OCI-M2 (cell line): ENCODE measurements around the gene MAPK8.

Experiments
- DNase-seq: peaks from one replicate; lab custom pipeline; 2025; ENCODE audit not compliant: unreplicated experiment; lab: John Stamatoyannopoulos, UW

MAPK8 gene

GRCh38 chr10:48472501-48473069 is 166.1 kb downstream of the MAPK8 start:
- DNase-seq = no peak

DNA sequence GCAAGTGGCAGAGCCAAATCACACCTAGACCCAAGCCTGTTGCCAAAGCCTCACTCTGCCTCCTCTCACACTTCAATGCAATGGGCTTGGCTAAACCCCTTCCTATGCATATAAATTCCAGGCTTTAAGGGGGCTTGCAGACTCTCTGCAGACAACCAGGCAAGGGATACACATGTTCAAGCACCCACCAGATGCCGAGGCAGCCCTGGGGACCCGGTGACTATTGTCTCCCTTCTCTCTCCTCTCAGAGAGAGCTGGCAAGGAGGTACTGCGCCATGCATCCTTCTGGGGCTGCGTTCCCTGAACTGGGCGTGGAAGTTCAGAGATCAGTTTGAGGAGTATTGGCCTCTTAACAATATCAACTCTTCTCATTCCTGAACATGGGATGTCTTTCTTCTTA is 167.2 kb downstream of the MAPK8 start:
- no peak for DNase-seq

- no peak for DNase-seq
These were observed 168.4 kb downstream of the MAPK8 start for GRCh38 chr10:48474765-48475365.

- no peak for DNase-seq
These were observed 169.4 kb downstream of the MAPK8 start for GRCh38 chr10:48475943-48476278.

DNA sequence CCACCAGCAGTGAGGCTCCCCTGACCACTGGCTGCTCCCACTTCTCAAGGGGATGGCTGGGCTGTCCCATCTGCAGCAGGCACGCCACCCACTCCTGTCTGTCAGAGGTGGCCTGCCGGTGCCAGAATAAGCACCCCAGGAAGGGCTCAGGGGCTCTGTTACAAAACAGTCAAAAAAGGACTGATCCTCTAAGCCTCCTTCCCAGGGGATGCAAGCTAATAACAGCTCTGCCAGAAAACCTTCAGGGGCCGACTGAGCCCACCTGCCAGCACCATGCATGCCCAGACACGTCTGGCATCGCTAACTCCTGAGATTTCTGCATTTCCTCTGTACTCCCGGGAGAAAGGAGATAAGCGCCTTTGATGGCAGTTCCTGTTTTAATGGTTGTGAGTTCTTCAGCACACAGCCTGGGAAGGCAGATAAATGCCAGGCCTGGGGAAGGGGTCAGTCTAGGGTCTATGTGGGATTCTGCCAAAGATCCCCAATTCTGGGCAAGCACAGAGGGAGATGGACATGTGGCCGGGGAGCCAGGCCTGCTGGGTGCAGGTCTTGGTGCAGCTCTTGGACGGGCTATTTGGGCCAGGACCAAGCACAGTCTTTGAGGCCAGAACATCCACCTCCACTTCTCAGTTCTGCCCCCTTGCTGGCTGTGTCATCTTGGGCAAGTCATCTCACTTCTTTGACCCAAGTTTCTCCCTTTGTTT is 170.0 kb downstream of the MAPK8 start:
- no peak for DNase-seq

DNA sequence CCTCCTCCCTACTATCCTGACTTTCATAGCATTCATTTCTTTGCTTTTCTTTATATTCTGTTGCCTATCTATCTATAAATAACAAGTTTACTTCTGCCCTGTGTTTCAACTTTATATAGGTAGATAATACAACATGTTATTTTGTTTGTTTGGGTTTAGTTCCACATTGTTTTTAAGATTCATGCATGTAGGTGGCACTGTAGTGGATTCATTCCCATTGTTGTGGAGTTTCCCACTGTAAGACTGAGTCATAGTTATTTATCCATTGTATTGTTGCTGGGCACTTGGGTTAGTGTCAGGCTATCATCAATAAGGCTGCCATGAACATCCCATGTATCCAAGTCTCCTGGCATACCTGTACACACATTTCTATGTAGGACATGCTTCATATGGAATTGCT is 170.7 kb downstream of the MAPK8 start:
- DNase-seq = no peak

DNA sequence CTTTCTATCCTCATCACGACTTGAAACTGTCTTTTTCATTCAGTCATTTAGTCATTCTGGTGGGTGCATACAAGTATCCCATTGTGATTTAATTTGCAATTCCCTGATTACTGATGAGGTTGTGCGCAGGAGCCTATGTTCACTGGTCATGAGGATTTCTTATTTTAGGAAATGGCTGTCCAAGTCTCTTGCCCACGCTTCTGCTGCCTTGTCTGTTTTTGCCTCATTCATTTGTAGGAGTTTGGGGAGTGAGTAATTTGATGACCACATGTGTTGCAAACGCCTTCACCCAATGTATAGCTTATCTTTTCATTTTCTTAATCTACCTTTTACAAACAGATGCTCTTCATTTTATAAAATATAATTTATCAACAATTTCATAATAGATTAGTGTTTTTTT is 171.1 kb downstream of the MAPK8 start:
- no peak for DNase-seq

GRCh38 chr10:48478469-48478868 is 172.0 kb downstream of the MAPK8 start:
- DNase-seq = no peak

GRCh38 chr10:48478980-48479811 is 172.7 kb downstream of the MAPK8 start:
- DNase-seq = no peak

DNA sequence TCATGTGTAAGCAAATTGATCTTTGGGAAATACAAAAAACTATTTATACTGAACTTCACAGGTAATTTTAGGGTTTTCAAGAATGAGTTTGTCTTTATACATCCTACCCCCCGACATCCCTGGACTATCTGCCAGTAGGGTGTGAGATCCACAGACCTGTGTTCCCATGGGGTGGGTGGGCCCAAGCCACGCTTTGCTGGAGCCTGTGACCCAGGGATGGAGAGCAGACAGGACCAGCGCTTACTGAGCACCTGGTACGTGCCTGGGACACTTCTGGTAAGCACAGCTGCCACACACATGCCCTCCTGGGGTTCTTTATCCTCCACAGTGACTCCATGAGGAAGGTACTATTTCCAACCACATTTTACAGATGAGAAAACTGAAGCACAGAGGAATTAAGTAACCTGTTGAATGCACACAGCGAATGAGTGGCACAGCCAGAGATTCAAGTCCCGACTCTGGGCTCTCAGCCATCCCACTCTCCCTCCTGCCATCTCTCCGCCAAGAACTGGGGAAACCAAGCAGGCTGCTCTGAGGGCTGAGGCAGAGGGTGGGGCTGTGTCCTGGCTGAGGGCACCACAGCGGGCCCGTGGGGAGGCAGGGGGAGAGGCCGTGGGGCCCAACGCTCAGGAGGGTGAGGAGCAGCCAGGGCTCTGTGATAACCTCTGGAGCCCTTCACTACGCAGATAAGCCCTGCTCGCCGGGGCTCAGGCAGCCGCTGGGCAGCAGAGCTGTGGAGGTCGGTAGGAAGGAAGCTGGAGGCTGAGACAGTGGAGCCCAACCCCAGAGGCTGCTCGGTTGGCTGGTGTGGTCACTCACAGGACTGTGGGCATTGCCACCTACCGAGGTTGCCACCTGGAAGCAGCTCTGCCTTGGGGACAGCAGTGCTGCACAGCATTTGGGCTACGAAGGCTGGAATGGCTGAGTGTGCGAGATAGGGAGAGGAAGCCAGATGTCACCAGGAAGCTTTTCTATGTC is 174.2 kb downstream of the MAPK8 start:
- no peak for DNase-seq

DNA sequence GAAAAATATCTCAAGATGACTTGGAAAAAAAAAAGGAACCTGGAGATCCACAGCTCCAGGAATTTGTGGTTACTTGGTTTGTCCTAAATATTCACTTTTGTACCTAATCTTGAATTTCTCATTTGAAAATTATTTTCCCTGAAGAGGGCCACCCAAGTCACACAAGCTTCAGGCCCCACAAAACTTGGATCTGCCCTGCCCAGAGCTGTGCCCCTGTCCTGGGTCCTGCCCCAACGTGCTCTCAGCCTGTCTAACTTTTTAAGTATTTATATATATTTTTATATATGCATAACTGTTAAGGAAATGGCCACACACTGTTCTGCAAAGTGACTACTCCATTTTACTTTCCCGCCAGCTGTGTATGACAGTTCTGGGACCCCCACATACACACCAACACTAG is 174.9 kb downstream of the MAPK8 start:
- no peak for DNase-seq

GRCh38 chr10:48482207-48482606 is 175.7 kb downstream of the MAPK8 start:
- no peak for DNase-seq

DNA sequence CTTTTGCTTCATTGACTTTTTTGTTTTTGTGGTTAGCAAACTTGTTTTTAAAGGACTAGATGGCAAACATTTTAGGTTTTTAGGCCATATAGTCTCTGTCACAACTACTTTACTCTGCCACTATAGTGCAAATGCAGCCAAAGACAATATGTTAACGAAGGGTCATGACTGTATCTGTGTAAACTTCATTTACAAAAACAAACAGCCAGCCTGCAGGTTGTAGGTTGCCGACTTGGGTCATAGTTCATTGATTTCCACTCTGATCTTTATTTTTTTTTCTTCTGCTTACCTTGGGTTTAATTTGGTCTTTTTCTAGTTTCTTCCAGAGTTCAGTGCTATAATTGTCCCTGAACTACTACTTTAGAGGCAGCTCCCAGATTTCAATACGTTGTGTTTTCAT is 178.4 kb downstream of the MAPK8 start:
- DNase-seq = no peak

- DNase-seq = no peak
These were observed 179.2 kb downstream of the MAPK8 start for GRCh38 chr10:48485711-48486110.

- DNase-seq = no peak
These were observed 180.8 kb downstream of the MAPK8 start for GRCh38 chr10:48487244-48487643.
